GM18517 (cell line): ENCODE results near the gene CLN6.
"Not testable (repeated sequence)": the region's sequence is repeated elsewhere in the genome, so short reads cannot be mapped to it uniquely, and the experiment has no call there.

Experiments
- ATAC-seq: cut with Tn5 transposase; IDR thresholded peaks from one replicate; pipeline ENCODE4 v1.9.1; 2021; ENCODE audit warnings: mild to moderate bottlenecking, moderate library complexity; ENCODE audit not compliant: unreplicated experiment

The CLN6 gene

DNA sequence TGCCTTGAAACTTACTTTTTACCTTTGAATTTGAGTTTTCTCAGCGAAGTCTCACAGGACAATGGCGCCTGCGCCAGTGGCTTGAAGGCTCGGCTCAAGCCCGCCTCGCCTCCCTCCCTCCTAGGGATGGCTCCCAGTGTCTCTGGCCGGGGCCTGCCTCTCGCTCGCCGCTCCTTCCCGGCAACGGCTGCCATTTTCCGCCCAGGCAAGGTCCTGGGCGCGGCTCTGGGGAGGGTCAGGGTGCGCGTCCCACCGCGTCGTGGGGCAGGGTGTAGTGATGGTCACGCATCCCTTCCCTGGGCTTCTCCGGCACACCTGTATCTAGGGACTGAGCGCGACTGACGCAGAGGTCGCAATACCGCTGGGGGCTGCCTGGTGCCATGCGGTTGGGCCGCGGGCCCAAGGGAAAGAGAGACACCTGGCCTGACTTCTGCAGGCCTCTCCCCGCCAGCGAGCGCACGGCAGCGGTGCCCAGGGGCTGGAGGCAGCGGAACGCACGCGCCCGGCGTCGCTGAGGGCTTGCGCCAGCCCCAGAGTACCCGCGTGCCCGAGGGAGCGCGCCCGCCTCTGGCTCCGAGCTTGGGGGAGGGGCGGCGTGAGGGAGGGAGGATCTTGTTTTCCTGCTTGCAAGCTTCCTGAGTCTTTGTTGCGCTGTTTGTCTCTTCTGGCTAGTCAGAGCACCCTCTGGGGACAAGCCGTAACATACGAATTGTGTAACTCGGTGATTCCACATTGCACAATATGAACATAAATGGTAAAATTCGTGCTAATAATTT lies 27.3 kb upstream of the CLN6 start:
- ATAC-seq, result no peak

DNA sequence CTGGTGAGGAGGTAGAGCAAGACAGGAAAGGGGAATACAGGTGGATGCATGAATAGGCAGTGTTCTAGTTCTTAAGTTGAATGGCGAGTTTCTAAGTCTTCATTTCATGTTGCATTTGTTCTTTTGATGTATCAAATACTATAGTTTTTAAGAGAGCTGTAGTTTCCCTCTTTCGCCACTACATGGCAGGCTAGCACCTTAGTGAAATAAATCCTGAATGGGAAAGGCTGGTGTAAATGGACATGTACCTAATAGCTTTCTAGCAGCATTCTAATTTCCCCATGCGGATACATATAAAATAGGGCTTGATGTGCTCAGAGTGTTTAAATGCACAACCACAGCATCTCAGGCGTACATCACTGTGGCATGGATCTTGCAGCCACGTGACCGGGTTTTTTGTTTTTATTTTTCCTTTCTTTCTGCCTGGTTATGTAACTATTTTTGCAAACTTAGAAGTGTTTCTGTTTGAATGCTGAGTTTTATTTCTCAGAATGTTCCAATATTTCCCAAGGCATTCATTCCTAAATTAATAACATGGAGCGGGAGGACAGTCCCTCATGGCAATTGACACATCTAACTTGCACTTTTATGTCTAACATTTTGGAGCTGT lies 23.5 kb upstream of the CLN6 start:
- no peak for ATAC-seq

- no peak for ATAC-seq
Measured at GRCh38 chr15:68249058-68249713, 19.7 kb upstream of the CLN6 start.

DNA sequence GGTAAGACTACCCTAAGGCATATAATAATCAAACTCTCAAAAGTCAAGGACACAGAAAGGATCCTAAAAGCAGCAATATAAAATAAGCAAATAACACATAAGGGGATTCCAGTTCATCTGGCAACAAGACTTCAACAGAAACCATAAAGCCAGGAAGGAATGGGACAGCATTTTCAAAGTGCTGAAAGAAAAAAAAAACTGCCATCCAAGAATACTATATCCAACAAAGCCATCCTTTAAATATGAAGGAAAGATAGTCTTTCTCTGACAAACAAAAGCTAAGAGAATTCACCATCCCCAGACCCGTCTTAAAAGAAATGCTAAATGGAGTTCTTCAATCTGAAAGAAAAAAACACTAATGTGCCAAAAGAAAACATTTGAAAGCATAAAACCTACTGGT lies 14.7 kb upstream of the CLN6 start:
- ATAC-seq, result no peak

DNA sequence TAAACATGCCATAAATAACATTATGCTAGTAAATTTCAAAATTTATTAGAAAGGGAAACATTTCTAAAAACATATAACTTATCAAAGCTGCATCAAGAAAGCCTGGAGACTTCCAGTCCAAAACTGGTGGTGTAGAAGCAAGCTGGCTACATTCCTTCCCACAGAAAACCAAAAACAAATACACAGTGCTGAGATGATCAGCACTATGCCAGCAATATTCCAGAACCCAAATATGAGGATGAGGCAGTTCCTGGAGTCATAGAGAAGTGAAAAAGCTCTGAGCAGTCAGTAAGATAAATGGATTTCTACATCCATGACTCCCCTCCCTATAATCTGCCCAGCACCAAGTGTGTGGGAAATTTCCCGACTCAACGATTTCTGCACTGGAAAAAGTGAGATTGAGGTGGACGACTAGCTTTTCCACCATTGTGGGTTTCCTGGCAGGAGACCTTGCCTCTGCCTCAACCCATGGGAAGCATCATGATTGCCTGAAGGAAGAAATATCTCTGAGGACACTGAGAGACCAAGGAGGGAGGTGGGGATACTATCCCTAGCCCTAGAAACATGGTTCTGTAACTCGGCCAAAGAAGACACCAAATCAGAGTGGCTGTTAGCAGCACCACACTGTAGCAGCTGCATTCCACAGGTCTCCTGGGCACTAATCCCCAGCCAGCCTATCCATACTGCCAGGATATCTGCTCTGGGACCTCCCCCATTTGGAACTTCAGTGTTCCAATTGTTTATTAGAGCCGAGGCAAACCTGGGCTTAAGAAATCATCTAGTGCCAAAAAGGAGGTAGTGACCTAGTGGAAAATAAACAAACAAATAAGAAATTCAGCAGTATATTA lies 11.8 kb upstream of the CLN6 start:
- ATAC-seq, result no peak

- ATAC-seq, result no peak
Measured at GRCh38 chr15:68239025-68239424, 9.5 kb upstream of the CLN6 start.

GRCh38 chr15:68235022-68235421 lies 5.5 kb upstream of the CLN6 start:
- no peak for ATAC-seq

DNA sequence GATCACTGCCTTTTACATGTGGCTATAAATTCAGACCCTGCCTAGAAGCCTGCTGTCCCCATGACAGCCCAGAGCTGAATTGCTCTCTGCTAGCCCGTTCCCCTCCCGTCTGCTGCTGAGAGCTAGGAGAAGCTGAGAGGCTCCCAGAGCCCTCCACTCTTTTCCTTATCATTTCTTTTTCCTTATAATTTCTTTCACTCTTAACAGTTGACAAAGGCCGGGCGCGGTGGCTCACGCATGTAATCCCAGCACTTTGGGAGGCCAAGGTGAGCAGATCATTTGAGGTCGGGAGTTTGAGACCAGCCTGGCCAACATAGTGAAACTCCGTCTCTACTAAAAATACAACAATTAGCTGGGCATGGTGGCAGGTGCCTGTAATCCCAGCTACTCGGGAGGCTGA lies 5.0 kb upstream of the CLN6 start:
- ATAC-seq, result not testable (repeated sequence)

DNA sequence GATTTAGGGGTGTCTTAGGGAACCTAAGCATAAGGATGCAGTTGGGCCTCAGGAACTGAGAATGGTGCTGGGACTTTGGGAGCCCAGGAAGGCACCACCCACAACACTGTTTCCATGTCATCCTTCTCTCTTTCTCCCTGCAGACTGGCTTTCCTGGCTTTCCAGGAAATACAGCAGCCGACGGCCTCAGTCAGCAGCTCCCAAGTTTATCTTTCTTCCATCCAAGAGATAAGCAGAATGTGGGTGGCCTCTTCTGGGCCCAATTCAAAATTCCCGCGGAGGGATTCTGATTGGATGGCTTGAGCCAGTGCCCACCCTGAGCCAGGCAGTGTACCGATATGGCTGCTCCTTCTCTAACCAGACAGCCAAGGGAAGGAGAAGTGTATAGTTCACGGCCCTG lies 4.5 kb upstream of the CLN6 start:
- ATAC-seq, result no peak

GRCh38 chr15:68232937-68233336 lies 3.4 kb upstream of the CLN6 start:
- ATAC-seq, result no peak

DNA sequence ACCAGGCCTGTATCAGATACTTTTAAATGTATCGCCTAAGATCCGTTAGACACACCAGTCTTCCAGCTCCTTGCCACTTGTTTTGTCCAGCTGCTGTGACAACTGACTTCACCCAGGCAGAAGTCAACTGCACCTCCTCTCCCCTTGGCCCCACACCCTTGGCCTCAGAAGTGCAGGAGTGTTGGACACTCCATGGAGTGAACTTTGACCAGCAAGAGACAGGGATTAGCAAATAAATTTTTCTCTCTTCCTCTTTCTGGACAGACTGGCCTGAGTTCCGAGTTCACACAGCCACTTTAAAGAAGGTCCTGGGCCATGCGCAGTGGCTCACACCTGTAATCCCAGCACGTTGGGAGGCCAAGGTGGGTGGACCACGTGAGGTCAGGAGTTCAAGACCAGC lies 2.9 kb upstream of the CLN6 start:
- no peak for ATAC-seq

GRCh38 chr15:68231102-68231818 lies 1.7 kb upstream of the CLN6 start:
- ATAC-seq, result no peak

DNA sequence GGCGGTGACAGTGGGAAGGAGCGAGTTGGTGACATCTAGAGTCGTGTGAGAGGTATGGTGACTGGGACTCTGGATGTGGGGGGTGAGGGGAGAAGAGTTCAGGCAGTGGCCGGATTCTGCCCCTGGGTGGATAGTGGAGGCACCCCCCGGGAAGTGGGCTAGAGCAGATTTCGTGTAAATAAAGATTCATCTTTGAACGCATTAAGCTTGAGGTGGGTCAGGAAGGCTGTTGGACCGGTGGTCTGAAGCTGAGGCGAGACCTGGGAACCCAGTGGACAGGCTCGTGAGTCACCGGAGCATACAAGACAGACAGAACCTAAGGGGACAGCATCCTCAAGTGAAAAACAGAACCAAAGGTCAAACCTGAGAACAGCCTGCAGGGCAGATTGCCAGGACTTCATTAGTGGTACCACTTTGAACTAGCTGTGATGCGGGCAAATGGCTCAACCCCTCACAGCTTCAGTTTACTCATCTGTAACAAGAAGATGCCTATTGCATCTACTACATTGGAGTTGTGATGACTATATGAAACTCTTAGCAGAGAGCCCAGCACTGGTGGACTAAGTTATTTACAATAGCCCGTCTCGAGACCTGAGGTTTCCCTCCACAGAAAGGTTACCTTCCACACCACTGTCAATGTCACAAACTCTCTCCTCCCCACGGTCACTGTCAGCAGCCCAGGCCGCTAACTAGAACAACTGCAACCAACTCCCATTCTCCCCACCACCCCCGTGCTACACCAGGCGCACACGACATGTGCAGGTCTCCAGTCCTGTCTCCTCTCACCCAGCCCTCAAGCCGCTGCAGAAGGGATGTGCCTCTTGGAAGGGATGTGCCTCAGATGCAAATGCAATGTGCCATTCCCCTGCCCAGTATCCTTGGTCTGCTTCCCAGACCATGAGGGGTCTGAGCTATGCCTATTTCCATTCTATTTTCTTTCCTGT lies 901 bp upstream of the CLN6 start:
- ATAC-seq, result no peak

- ATAC-seq, result peak; percentile 10
Measured at GRCh38 chr15:68228971-68229385, 550 bp downstream of the CLN6 start.

GRCh38 chr15:68228143-68228970 lies 1.2 kb downstream of the CLN6 start:
- no peak for ATAC-seq

DNA sequence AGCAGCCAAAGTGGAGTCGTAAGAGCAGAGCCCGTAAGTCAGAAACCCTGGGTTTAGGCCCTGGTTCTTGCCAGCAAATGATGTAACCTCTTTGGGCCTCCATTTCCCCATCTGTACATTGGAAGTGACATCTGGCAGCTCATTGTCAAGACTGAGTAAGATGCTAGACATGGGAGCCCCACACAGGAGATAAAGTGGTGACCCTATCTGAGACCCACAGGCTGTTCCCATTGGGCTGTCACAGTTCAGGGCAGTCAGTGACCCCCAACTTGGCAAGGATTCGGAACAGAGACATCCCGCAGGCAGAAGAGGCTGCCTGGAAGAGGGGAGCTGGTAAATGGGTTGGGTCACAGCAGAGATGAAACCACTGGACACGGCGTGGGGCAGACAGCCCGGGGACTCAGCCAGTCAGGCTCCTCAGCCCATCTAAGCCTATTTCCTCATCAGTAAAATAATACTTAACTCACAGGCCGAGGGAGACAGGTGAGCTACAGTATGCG lies 1.8 kb downstream of the CLN6 start:
- ATAC-seq, result no peak

DNA sequence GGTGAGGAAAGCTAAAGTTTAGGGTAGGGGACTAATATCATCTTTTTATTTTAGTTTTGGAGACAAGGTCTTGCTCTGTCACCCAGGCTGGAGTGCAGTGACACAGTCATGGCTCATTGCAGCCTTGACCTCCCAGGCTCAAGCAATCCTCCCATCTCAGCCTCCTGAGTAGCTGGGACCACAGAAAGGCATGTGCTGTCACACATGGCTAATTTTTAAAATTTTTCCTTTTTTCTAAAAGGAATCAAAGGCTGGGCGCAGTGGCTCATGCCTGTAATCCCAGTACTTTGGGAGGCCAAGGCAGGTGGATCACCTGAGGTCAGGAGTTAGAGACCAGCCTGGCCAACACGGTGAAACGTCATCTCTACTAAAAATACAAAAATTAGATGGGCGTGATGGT lies 4.1 kb downstream of the CLN6 start:
- not testable (repeated sequence) for ATAC-seq

- ATAC-seq, result no peak
Measured at GRCh38 chr15:68224546-68225250, 4.8 kb downstream of the CLN6 start.
